ENCODE measurements around the gene AXIN2.
"Not testable (repeated sequence)": the region's sequence is repeated elsewhere in the genome, so short reads cannot be mapped to it uniquely, and the experiment has no call there.

Gene AXIN2

DNA sequence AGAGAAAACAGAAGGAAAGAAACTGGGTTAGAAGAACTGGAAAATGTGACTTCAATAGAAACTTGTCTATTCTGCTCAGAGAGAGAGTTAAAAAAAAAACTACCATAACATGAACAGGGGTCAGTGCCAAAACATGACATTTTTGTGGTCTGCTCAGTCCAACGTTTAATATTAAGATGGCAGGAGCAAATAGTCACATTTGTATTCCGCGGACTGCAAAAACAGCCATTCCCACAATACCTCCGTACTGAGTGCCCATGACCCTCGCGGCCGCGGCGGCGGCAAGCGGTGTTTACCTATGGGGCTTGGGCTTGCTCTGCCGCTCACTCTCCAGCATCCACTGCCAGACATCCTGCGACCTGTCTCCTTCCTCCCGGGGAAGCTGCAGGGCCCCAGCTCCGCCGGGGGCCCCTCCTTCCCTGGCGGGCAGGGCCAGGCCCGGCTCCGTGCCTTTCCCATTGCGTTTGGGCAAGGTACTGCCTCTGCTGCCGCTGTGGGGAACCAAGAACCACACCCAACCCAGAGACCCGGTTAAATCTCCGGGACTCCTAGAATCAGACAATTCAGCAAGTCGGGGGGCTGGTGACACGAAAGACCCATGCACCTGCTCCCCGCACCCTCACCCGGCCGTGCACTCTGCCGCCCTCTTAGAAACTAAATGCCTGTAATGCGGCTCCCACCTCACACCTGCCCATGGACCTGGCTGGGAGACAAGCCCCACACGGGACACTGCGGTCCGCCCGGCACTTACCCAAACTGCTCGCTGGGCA lies 24.7 kb downstream of the AXIN2 start:
- no peak for DNase-seq

GRCh38 chr17:65535777-65536572 lies 25.5 kb downstream of the AXIN2 start:
- DNase-seq: no peak

- DNase-seq: no peak
Observed at GRCh38 chr17:65533852-65534457, 27.5 kb downstream of the AXIN2 start.

GRCh38 chr17:65533056-65533745 lies 28.2 kb downstream of the AXIN2 start:
- DNase-seq: no peak

DNA sequence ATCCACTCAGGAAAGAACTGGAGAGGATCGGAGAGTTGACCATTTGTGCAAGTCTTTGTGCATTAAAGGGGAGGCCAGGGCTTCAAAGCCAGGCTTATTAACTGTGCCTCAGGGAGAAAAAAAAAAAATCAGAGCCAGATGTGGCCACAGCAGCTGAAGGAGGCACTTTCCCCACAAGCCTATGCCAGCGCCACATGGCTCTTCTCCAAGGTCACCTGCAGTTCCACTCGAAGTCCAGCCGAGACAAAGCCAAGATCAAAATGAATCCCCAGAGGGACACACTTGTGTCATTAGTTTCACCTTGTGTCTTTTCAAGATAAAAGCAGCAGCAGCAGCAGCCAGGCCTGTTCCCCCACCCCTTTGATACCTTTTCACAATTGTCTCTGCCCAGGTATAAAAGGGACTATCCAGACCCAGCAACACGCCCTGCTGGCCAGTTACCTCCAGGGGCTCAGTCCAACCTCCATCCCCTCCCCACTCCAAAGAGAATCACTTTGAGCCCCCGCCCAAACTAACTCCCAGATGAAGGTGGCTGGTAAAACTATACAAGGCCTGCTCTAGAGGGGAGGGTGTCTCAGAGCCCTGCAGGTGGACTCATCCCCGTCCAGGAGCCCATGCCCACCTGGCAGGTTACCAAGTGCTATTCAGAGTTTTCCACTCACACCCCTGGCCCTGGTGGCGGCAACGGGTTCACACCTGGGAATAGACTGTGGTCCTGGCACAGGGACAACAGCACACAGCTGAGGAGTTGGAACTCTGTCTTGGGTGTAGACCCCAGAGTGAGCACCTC lies 29.2 kb downstream of the AXIN2 start:
- no peak for DNase-seq

DNA sequence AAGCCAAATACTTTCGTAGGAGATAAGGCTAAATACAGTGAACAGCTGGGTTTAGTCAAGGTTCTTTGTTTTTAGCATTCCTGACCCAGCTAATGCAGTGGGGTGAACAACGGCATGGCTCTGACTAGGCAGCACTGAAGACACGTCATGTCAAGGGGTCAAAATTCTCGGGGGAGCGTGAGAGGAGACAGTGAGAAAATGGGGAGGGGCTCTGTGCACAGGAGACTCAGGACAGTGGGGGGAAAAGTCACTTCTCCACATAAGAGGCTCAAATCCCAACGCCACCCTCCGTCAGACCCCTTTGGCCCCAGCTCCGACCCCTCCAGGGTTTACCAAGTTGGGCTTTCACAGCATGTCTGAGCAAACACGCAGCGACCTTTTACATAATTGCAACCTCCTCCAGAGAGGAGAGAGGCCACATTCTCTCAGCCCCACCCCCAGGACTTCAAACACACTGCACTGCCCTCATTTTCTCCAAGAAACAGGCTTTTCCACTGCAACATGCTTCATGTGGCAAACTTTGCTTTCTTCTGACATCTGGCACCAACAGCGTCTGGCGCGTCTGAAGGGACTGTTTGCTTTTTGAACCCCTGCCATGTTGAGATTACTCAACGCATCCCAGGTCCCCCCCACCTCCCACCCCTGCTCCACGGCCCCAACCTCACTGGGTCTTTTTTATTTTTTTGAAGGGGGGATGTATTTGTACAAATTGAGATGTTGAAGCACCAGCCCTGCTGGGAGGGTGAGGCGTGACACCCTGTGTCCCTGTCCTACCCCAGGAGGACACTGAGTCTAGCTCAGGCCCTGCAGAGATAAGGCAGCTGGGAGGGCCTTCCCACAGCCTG lies 30.0 kb downstream of the AXIN2 start:
- no peak for DNase-seq

GRCh38 chr17:65530523-65531255 lies 30.8 kb downstream of the AXIN2 start:
- peak; percentile 30 for DNase-seq

DNA sequence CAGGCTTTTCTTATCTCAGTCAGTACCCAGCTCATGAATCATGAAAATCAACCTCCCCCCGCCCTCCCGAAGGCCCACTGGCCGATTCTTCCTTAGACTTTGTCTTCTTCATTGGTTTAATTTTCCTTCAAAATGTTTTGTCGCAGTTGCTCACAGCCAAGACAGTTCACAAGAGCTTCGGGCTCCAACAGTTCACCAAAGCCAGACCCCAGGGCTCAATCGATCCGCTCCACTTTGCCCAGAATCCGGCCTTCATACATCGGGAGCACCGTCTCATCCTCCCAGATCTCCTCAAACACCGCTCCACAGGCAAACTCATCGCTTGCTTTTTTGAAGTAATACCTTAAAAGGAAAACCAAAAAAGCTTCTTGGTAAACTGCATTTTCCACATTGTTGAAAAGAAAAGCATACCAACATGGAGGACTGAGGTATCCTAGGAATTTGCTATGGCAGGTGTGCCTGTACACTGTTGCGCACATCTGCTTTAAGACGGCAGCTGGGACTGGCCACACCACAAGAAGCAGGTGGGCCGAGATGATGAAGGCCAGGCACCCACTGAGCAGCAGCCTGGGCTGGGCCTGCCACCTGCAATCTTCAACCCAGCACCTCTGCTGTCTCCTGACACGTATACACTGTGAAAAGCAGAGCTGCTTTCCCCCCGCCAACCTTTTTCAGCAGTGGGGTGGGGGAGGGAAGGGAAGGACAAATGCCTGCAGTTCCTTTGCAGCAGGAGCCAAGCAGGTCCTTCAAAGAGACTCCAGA lies 31.5 kb downstream of the AXIN2 start:
- peak; percentile 29 for DNase-seq

DNA sequence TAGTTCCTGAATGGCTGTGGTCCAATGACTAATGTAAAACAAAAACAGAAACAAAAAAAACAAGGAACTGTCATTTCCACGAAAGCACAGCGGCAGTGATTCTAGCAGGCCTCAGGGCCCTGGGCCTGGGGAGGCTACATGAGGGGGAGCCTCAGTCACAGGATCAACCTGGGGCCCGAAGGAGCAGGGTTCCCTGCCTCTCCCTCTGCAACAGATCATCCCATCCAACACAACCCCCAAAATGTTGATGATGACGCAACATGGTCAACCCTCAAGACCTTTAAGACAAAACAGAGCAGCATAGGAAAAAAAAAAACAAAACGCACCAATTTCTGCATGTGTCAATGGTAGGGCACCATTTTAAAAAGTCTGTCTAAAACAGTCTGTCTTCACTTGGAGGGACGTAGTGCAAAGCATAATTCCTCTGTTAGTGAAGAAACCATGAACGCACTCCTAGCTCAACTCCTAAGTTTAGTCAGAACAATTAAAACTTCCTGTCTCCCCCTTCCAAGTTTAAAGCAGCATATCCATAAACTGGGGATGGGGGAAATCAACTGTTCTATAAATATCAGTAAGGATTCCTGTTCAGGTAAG lies 32.3 kb downstream of the AXIN2 start:
- no peak for DNase-seq

GRCh38 chr17:65527857-65528591 lies 33.4 kb downstream of the AXIN2 start:
- no peak for DNase-seq

DNA sequence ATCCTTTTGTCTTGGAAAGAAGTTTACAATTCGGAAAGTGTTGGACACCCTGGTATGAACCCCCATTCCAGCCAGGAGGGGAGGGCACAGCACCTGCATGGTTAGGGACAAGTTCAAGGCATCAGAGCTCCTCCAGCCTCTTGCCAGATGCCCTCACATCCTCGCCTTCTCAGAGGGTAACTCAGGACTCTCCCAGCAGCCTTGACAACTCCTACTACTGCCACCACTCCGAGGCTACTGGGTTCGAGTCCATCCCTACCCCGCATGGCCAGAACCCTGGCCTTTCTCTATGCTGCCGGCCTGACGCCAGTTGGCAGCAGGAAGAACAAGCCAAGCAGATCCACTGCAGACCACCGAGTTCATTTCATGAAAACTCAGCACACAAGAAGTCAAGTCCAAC lies 34.1 kb downstream of the AXIN2 start:
- no peak for DNase-seq

DNA sequence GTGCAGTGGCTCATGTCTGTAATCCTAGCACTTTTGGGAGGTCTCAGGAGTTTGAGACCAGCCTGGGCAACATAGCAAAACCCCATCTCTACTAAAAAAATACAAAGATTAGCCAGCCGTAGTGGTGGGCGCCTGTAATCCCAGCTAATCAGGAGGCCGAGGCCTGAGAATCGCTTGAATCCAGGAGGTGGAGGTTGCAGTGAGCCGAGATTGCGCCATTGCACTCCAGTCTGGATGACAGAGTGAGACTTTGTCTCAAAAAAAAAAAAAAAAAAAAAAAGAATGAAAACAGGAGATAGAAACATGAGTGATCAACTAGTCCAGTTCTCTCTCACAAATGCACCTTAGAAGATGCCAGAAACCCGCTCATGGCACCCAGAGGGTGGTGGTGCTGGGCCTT lies 34.6 kb downstream of the AXIN2 start:
- not testable (repeated sequence) for DNase-seq

DNA sequence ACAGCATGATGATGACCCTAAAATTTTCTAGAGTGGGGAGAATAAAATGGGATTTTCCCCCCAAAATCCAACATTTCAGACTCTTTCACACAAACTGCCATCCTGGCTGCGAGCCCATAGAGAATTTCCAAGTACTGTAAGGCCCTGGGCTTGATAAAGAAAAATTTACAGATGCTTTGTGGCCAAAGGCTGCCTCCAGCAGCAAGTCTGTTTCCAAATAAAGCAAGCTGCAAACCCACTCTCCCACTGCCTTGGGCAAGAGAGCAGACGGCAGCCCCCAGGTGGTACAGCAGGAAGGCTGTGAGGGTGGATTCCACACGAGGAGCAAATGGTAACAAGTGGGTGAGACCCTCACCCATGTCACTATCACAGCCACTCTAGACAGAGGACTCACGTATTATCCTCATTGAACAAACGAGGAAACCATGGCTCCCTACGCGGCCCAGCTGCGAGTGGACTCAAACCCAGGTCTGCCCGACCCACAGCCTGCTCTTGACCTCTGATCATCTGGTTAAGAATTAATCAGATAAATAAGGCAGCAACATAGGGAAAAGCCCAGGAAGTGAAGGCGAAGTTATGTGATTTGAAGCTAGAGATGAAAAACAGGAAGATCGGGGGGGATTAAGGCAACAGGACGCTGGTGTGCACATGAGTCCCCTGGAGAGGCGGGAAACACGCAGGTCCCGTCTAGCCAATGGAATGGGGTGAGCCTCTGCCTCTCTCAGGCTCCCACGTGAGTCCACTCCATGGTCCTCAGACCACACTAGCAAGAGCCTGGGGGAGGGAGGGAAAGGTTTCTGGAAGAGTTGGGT lies 37.4 kb downstream of the AXIN2 start:
- no peak for DNase-seq

- no peak for DNase-seq
Observed at GRCh38 chr17:65523411-65523810, 38.0 kb downstream of the AXIN2 start.

DNA sequence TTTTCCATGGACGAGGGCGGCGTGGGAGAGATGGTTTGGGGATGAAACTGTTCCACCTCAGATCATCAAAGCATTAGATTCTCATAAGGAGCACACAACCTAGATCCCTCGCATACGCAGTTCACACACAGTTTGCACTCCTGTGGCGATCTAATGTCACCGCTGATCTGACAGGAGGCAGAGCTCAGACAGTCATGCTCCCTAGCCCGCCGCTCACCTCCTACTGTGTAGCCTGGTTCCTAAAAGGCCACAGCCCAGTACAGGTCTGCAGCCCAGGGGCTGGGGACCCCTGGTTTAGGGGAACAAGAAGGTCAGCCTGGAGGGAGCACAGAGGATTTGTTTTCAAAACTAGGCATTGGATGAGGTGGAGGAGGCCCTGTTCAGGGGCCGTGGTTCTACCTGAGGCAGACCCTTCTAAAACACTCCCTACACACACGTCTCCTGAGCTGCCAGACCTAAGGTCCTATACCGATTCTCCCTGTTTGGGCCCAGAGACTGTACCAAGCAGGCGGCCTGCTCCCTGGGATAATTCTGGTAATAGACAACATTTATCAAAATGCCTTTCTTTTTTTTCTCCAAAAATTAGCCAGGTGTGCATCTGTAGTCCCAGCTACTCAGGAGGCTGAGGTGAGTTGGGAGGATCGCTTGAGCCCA lies 38.6 kb downstream of the AXIN2 start:
- peak; percentile 49 for DNase-seq

GRCh38 chr17:65519462-65519861 lies 42.0 kb downstream of the AXIN2 start:
- no peak for DNase-seq

DNA sequence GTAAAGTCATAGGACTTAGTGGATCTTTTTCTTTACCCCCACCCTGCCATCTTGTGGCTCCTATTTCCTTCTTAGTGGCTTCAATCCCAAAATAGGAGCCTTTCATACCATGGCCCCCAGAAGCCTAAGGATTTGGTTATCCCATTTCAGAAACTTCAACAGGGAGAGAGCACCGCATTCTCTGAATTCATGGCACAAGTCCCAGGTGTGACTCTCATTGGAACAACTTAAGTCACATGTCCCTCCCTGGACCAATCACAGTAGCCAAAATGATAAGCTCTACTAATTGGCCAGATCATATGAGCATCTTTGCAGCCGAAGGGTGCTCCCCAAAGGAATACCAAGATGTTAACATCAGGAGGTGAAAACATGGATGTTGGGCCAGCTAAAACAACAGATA lies 43.2 kb downstream of the AXIN2 start:
- DNase-seq: no peak
